Stomach (tissue), 9 donors: ENCODE data around the gene HPRT1. TPM values are rescaled to one million over a fixed set of nuclear protein-coding genes. Genes with fewer than 3 reads are reported as not detected.

ENCODE experiments used
- DNase-seq, 2 donors: peaks; one replicate each; pipeline versions ENCODE4 v3.0.0 to v3.0.0-alpha.2; 2013 to 2019
- H3K27ac ChIP-seq, 5 donors: fragments of 200-600 bp in 4 of 5; sonication (generic) in 4 of 5; one replicate each; pipeline ENCODE4 v1.5.1; 2013 to 2019; ENCODE audit warnings: mild to moderate bottlenecking in 1 of 5, moderate library complexity in 1 of 5
- H3K27me3 ChIP-seq, 3 donors: fragments of 200-600 bp; sonication (generic); one replicate each; pipeline ENCODE4 v1.5.1; 2017 to 2019; ENCODE audit warnings: mixed run types in 1 of 3
- H3K36me3 ChIP-seq, 4 donors: fragments of 200-600 bp; sonication (generic); 1 replicate in 3 of 4; 2 replicates in 1 of 4; pipeline ENCODE4 v1.5.1; 2016 to 2019
- H3K4me1 ChIP-seq, 4 donors: fragments of 200-600 bp; sonication (generic); one replicate each; pipeline ENCODE4 v1.5.1; 2016 to 2019
- H3K4me3 ChIP-seq, 4 donors: fragments of 200-600 bp; sonication (generic) in 3 of 4; one replicate each; pipeline ENCODE4 v1.5.1; 2016 to 2019; ENCODE audit warnings: mild to moderate bottlenecking in 1 of 4
- H3K9me3 ChIP-seq, 4 donors: fragments of 200-600 bp; sonication (generic); one replicate each; pipeline ENCODE4 v1.5.1; 2016 to 2019
- CTCF ChIP-seq, 7 experiments: fragments of 450-650 bp in 4 of 7; fragments of 200-600 bp in 3 of 7; sonication (generic) in 3 of 7; IDR thresholded peaks; one replicate each; pipeline ENCODE4 v1.5.1; 2016 to 2019; ENCODE audit warnings: antibody characterized with exemption in 7 of 7, control low read depth in 2 of 7, mild to moderate bottlenecking in 1 of 7
- EP300 ChIP-seq: sonication (generic); formaldehyde crosslinking; IDR thresholded peaks from one replicate; pipeline ENCODE4 v1.6.1; 2017; ENCODE audit warnings: antibody characterized with exemption
- POLR2A ChIP-seq, 4 donors: fragments of 450-650 bp; IDR thresholded peaks; one replicate each; pipeline ENCODE4 v1.6.1; 2016; ENCODE audit warnings: antibody characterized with exemption in 4 of 4, control low read depth in 2 of 4, mild to moderate bottlenecking in 1 of 4, moderate library complexity in 1 of 4
- POLR2AphosphoS5 ChIP-seq, 3 donors: sonication (generic); formaldehyde crosslinking; IDR thresholded peaks; one replicate each; pipeline ENCODE4 v1.6.1; 2016; ENCODE audit warnings: antibody characterized with exemption in 3 of 3
- WGBS, 5 donors: extraction: QIAGEN DNeasy Blood & Tissue Kit in 3 of 5; methylation state at CpG; one replicate each; pipeline versions ENCODE4 v1.1.5 to v1.1.7; 2013 to 2018; 5-methylcytosine and 5-hydroxymethylcytosine counted together
- intact Hi-C: fragments of 100-400 bp; cut with DNase I; formaldehyde crosslinking; loops from one replicate; pipeline ENCODE4 v1.15.1; 2023; ENCODE audit warnings: low total_unique reads
- polyA plus RNA-seq, 3 donors: library from polyadenylated mRNA; stranded (reverse); fragments of 200-250 nt; gene quantifications; one replicate each; pipeline ENCODE4 v1.2.3, GENCODE V29; 2013
- total RNA-seq, 5 donors: library from RNA; depleted of rRNA; stranded (reverse); fragments of >200 nt; gene quantifications; one replicate each; pipeline versions ENCODE4 v1.1.0 to v1.2.3, GENCODE V29; 2014 to 2016
- donor health status: healthy with polysubstance abuse.
- donor health status: Bipolar disorder and iron deficiency.
- donor health status: healthy.

Gene HPRT1
- total and polyA plus RNA-seq, 8 donors: 0.87 to 81.1 (median 29.7) TPM

GRCh38 chrX:134529481-134529880, 69.5 kb downstream of the HPRT1 start:
- Histone ChIP-seq H3K27me3 (no peaks in the 10 kb centered on the region), H3K4me3 (no peak overlapping the region), H3K27ac (no peak overlapping the region), H3K36me3 (no peaks in the 10 kb centered on the region), H3K9me3 (no peaks in the 10 kb centered on the region), H3K4me1 (no peaks in the 10 kb centered on the region)
- TF ChIP-seq POLR2A (IDR thresholded peaks at IDR 0.05) (no peak), EP300 (no peak)
- 76 to 96% (median 90%) methylated on average over 5 to 6 of the region's 6 CpGs for WGBS, 5 donors
- no peak for DNase-seq
- intact Hi-C loops: no loop called here

- Histone ChIP-seq H3K27me3 (no peaks in the 10 kb centered on the region), H3K4me1 (no peaks in the 10 kb centered on the region), H3K36me3 (no peaks in the 10 kb centered on the region), H3K9me3 (no peaks in the 10 kb centered on the region), H3K27ac (no peak overlapping the region), H3K4me3 (no peak overlapping the region)
- TF ChIP-seq POLR2A (IDR thresholded peaks at IDR 0.05) (no peak), POLR2AphosphoS5 (IDR thresholded peaks at IDR 0.05) (no peak), CTCF (IDR thresholded peaks at IDR 0.05) (no peak), EP300 (no peak)
- DNase-seq: no peak
- WGBS, 5 donors: 78 to 95% (median 89%) methylated on average over 7 of the region's 7 CpGs
- intact Hi-C loops: no loop called here
These were observed 70.9 kb downstream of the HPRT1 start for GRCh38 chrX:134530845-134531244.

- no peak for TF ChIP-seq CTCF (IDR thresholded peaks at IDR 0.05)
- no peak for TF ChIP-seq POLR2AphosphoS5 (IDR thresholded peaks at IDR 0.05)
- TF ChIP-seq POLR2A (IDR thresholded peaks at IDR 0.05): no peak
- TF ChIP-seq EP300: no peak
- 78 to 93% (median 88%) methylated on average over 6 to 9 of the region's 9 CpGs for WGBS, 5 donors
- no peak overlapping the region for H3K4me3 ChIP-seq
- intact Hi-C loops: no loop called here
- no peaks in the 10 kb centered on the region for H3K27me3 ChIP-seq
- no peak overlapping the region for H3K27ac ChIP-seq
- DNase-seq: no peak
- no peaks in the 10 kb centered on the region for H3K9me3 ChIP-seq
- peaks cover 0 to 10% (median 0%) of the 10 kb centered on the region in 4 donors for H3K4me1 ChIP-seq
- H3K36me3 ChIP-seq: no peaks in the 10 kb centered on the region
These were observed 73.4 kb downstream of the HPRT1 start for GRCh38 chrX:134533352-134533751.

GRCh38 chrX:134533952-134534351, 74.0 kb downstream of the HPRT1 start:
- Histone ChIP-seq H3K27me3 (no peaks in the 10 kb centered on the region), H3K4me1 (peaks cover 0 to 10% (median 0%) of the 10 kb centered on the region in 4 donors), H3K27ac (no peak overlapping the region), H3K9me3 (no peaks in the 10 kb centered on the region), H3K36me3 (no peaks in the 10 kb centered on the region), H3K4me3 (no peak overlapping the region)
- TF ChIP-seq EP300: no peak
- no peak for TF ChIP-seq CTCF (IDR thresholded peaks at IDR 0.05)
- no peak for TF ChIP-seq POLR2AphosphoS5 (IDR thresholded peaks at IDR 0.05)
- TF ChIP-seq POLR2A (IDR thresholded peaks at IDR 0.05): no peak
- intact Hi-C loops: no loop called here
- 62 to 80% (median 67%) methylated on average over 4 of the region's 4 CpGs for WGBS, 5 donors
- DNase-seq: no peak

- peaks cover 0 to 3% (median 0%) of the 10 kb centered on the region in 3 donors for H3K27me3 ChIP-seq
- no peak for DNase-seq
- intact Hi-C loops: no loop called here
- no peak overlapping the region for H3K4me3 ChIP-seq
- no peaks in the 10 kb centered on the region for H3K9me3 ChIP-seq
- H3K4me1 ChIP-seq: peaks cover 0 to 10% (median 0%) of the 10 kb centered on the region in 4 donors
- peak overlapping the region in 2 of 5 donors; percentile 7 to 62 for H3K27ac ChIP-seq
- H3K36me3 ChIP-seq: no peaks in the 10 kb centered on the region
- TF ChIP-seq POLR2AphosphoS5 (IDR thresholded peaks at IDR 0.05) (no peak), CTCF (IDR thresholded peaks at IDR 0.05) (no peak), EP300 (no peak), POLR2A (IDR thresholded peaks at IDR 0.05) (no peak)
- WGBS, 5 donors: 50 to 60% (median 55%) methylated on average over 3 to 5 of the region's 5 CpGs
These were observed 77.4 kb downstream of the HPRT1 start for GRCh38 chrX:134537179-134537955.
